ENCODE results near the gene DNAJC22.

Gene DNAJC22

GRCh38 chr12:49345051-49345824 lies 1.4 kb upstream of the DNAJC22 start:
- no peaks in the 10 kb centered on the region for H4K20me1 ChIP-seq (ENCODE audit: insufficient read depth, low read length)
- H2AFZ ChIP-seq (ENCODE audit: low read length) = no peak overlapping the region
- no peak overlapping the region; the same call in 1 of the 2 replicates for H3K9ac ChIP-seq (ENCODE audit: low read length)
- peak overlapping the region; percentile 63 for H3K4me2 ChIP-seq (ENCODE audit: low read length)
- no peaks in the 10 kb centered on the region for H3K36me3 ChIP-seq (ENCODE audit: insufficient read depth, low read length)
- peak overlapping the region; percentile 47 for H3K4me3 ChIP-seq (ENCODE audit: low read depth, low read length, poor library complexity, severe bottlenecking)
- H3K27ac ChIP-seq (ENCODE audit: low read depth, low read length, poor library complexity, severe bottlenecking) = no peak overlapping the region
- no peaks in the 10 kb centered on the region for H3K79me2 ChIP-seq (ENCODE audit: insufficient read depth, low read length)
- no peaks in the 10 kb centered on the region for H3K9me2 ChIP-seq (ENCODE audit: low read depth, low read length)
- H3K9me3 ChIP-seq (ENCODE audit: low read length) = no peaks in the 10 kb centered on the region
- TF ChIP-seq CTCF (IDR thresholded peaks at IDR 0.05; ENCODE audit: low read length) = no peak
- no peak for TF ChIP-seq EZH2 (IDR thresholded peaks at IDR 0.05; ENCODE audit: borderline replicate concordance, low read length)
- peaks cover 38% of the 10 kb centered on the region for H3K4me1 ChIP-seq (ENCODE audit: insufficient read depth, low read length, severe bottlenecking)
- no peaks in the 10 kb centered on the region for H3F3A ChIP-seq (ENCODE audit: insufficient read depth, low read length)
- H3K27me3 ChIP-seq (ENCODE audit: insufficient read depth, low read length) = 0 out of 2 replicates have a peak, but pooled peaks cover 4% of the 10 kb centered on the region

- H2AFZ ChIP-seq (ENCODE audit: low read length) = no peak overlapping the region
- H3K4me1 ChIP-seq (ENCODE audit: insufficient read depth, low read length, severe bottlenecking) = peaks cover 38% of the 10 kb centered on the region
- H3K4me2 ChIP-seq (ENCODE audit: low read length) = peak overlapping the region; percentile 63
- TF ChIP-seq CTCF (IDR thresholded peaks at IDR 0.05; ENCODE audit: low read length) (no peak), EZH2 (IDR thresholded peaks at IDR 0.05; ENCODE audit: borderline replicate concordance, low read length) (0 out of 2 replicates have a peak, but pooled peaks have one; percentile 47)
- H3K4me3 ChIP-seq (ENCODE audit: low read depth, low read length, poor library complexity, severe bottlenecking) = peak overlapping the region; percentile 47
- no peaks in the 10 kb centered on the region for H3K9me2 ChIP-seq (ENCODE audit: low read depth, low read length)
- H3K27ac ChIP-seq (ENCODE audit: low read depth, low read length, poor library complexity, severe bottlenecking) = no peak overlapping the region
- H3F3A ChIP-seq (ENCODE audit: insufficient read depth, low read length) = no peaks in the 10 kb centered on the region
- H3K36me3 ChIP-seq (ENCODE audit: insufficient read depth, low read length) = no peaks in the 10 kb centered on the region
- H4K20me1 ChIP-seq (ENCODE audit: insufficient read depth, low read length) = no peaks in the 10 kb centered on the region
- H3K9me3 ChIP-seq (ENCODE audit: low read length) = no peaks in the 10 kb centered on the region
- H3K9ac ChIP-seq (ENCODE audit: low read length) = no peak overlapping the region; the same call in 1 of the 2 replicates
- H3K79me2 ChIP-seq (ENCODE audit: insufficient read depth, low read length) = no peaks in the 10 kb centered on the region
- 0 out of 2 replicates have a peak, but pooled peaks cover 4% of the 10 kb centered on the region for H3K27me3 ChIP-seq (ENCODE audit: insufficient read depth, low read length)
These were observed 646 bp upstream of the DNAJC22 start for GRCh38 chr12:49345825-49346658.

- Histone ChIP-seq H3K27ac (ENCODE audit: low read depth, low read length, poor library complexity, severe bottlenecking) (no peak overlapping the region), H3F3A (ENCODE audit: insufficient read depth, low read length) (no peaks in the 10 kb centered on the region), H3K36me3 (ENCODE audit: insufficient read depth, low read length) (no peaks in the 10 kb centered on the region), H3K27me3 (ENCODE audit: insufficient read depth, low read length) (0 out of 2 replicates have a peak, but pooled peaks cover 4% of the 10 kb centered on the region), H4K20me1 (ENCODE audit: insufficient read depth, low read length) (no peaks in the 10 kb centered on the region), H3K4me1 (ENCODE audit: insufficient read depth, low read length, severe bottlenecking) (peaks cover 38% of the 10 kb centered on the region), H2AFZ (ENCODE audit: low read length) (no peak overlapping the region), H3K9me2 (ENCODE audit: low read depth, low read length) (no peaks in the 10 kb centered on the region), H3K9me3 (ENCODE audit: low read length) (no peaks in the 10 kb centered on the region), H3K9ac (ENCODE audit: low read length) (no peak overlapping the region), H3K79me2 (ENCODE audit: insufficient read depth, low read length) (no peaks in the 10 kb centered on the region), H3K4me3 (ENCODE audit: low read depth, low read length, poor library complexity, severe bottlenecking) (peak overlapping the region; percentile 47), H3K4me2 (ENCODE audit: low read length) (peak overlapping the region; percentile 63)
- no peak for TF ChIP-seq EZH2 (IDR thresholded peaks at IDR 0.05; ENCODE audit: borderline replicate concordance, low read length)
- TF ChIP-seq CTCF (IDR thresholded peaks at IDR 0.05; ENCODE audit: low read length) = peak; percentile 96
These were observed 864 bp downstream of the DNAJC22 start for GRCh38 chr12:49347311-49348193.

All from OCI-LY1 (cell line).